Activated CD8-positive, alpha-beta memory T cell treated with anti-CD3 and anti-CD28 coated beads, Interleukin-2, amount 10 ng/mL, durations not matched to agents 7 days and 5 days (primary cell): ENCODE data around the gene CDH4. TPM values are rescaled to one million over a fixed set of nuclear protein-coding genes. Genes with fewer than 3 reads are reported as not detected.
"Not testable (repeated sequence)": the region's sequence is repeated elsewhere in the genome, so short reads cannot be mapped to it uniquely, and the experiment has no call there.

ENCODE experiments used
- ATAC-seq: fragments of 150-1000 bp; cut with Tn5 transposase; one replicate; pipeline ENCODE4 v1.10.0; 2021; ENCODE audit warnings: moderate library complexity
- CTCF ChIA-PET: fragments of 350-600 bp; sonication (Branson Sonifier 250); formaldehyde crosslinking; loops from one replicate; lab custom pipeline; 2021; ENCODE audit warnings: antibody characterized with exemption; lab: Charles Lee
- DNase-seq: peaks from one replicate; pipeline ENCODE4 v3.0.0-alpha.2; 2020
- H3K27ac Mint-ChIP-seq: one replicate; pipeline ENCODE4 v1.8.0; 2021; ENCODE audit warnings: mild to moderate bottlenecking, mixed read lengths
- H3K27me3 Mint-ChIP-seq: one replicate; pipeline ENCODE4 v1.8.0; 2021; ENCODE audit warnings: mixed read lengths
- H3K36me3 Mint-ChIP-seq: one replicate; pipeline ENCODE4 v1.8.0; 2021; ENCODE audit warnings: mild to moderate bottlenecking, mixed read lengths
- H3K4me1 Mint-ChIP-seq: one replicate; pipeline ENCODE4 v1.8.0; 2021; ENCODE audit warnings: mixed read lengths
- H3K4me3 Mint-ChIP-seq: one replicate; pipeline ENCODE4 v1.8.0; 2021; ENCODE audit warnings: mild to moderate bottlenecking, moderate library complexity, mixed read lengths
- H3K9me3 Mint-ChIP-seq: one replicate; pipeline ENCODE4 v1.8.0; 2022; ENCODE audit warnings: low read depth, mixed read lengths
- total RNA-seq, 2 experiments: library from RNA; stranded (reverse); gene quantifications; one replicate each; pipeline ENCODE4 v1.2.3, GENCODE V29; 2021

Gene CDH4
- total RNA-seq, 2 experiments from 2014 or later, result 0.02 TPM; not detected in 1

- Mint-ChIP-seq H3K4me1 (no peaks in the 10 kb centered on the region), H3K4me3 (no peak overlapping the region), H3K36me3 (peaks cover 2% of the 10 kb centered on the region), H3K9me3 (no peaks in the 10 kb centered on the region), H3K27ac (no peak overlapping the region), H3K27me3 (peaks cover 15% of the 10 kb centered on the region)
- DNase-seq (no peak), ATAC-seq (no peak)
- CTCF ChIA-PET, result no interaction called here
These were observed 716.2 kb downstream of the CDH4 start for GRCh38 chr20:61968036-61968810.

- no peaks in the 10 kb centered on the region for H3K9me3 Mint-ChIP-seq
- H3K36me3 Mint-ChIP-seq, result peaks cover 5% of the 10 kb centered on the region
- DNase-seq (no peak), ATAC-seq (no peak)
- CTCF ChIA-PET, result no interaction called here
- no peak overlapping the region for H3K4me3 Mint-ChIP-seq
- no peaks in the 10 kb centered on the region for H3K4me1 Mint-ChIP-seq
- peaks cover 11% of the 10 kb centered on the region for H3K27me3 Mint-ChIP-seq
- no peak overlapping the region for H3K27ac Mint-ChIP-seq
These were observed 716.9 kb downstream of the CDH4 start for GRCh38 chr20:61968932-61969331.

- Mint-ChIP-seq H3K27ac (no peak overlapping the region), H3K4me3 (no peak overlapping the region), H3K4me1 (no peaks in the 10 kb centered on the region), H3K27me3 (peaks cover 5% of the 10 kb centered on the region), H3K9me3 (no peaks in the 10 kb centered on the region), H3K36me3 (peaks cover 10% of the 10 kb centered on the region)
- DNase-seq, result no peak
- ATAC-seq, result no peak
- CTCF ChIA-PET, result no interaction called here
These were observed 717.7 kb downstream of the CDH4 start for GRCh38 chr20:61969806-61970205.

- ATAC-seq (no peak), DNase-seq (no peak)
- H3K36me3 Mint-ChIP-seq, result peaks cover 13% of the 10 kb centered on the region
- no peak overlapping the region for H3K27ac Mint-ChIP-seq
- H3K9me3 Mint-ChIP-seq, result no peaks in the 10 kb centered on the region
- no peaks in the 10 kb centered on the region for H3K27me3 Mint-ChIP-seq
- CTCF ChIA-PET, result no interaction called here
- no peaks in the 10 kb centered on the region for H3K4me1 Mint-ChIP-seq
- H3K4me3 Mint-ChIP-seq, result no peak overlapping the region
These were observed 718.3 kb downstream of the CDH4 start for GRCh38 chr20:61970357-61970756.

GRCh38 chr20:61971595-61971994, 719.5 kb downstream of the CDH4 start:
- ATAC-seq, H3K27me3 Mint-ChIP-seq, H3K27ac Mint-ChIP-seq, H3K4me3 Mint-ChIP-seq, H3K4me1 Mint-ChIP-seq, H3K9me3 Mint-ChIP-seq, DNase-seq, CTCF ChIA-PET: not testable (repeated sequence)
- H3K36me3 Mint-ChIP-seq, result peaks cover 13% of the 10 kb centered on the region

- H3K36me3 Mint-ChIP-seq, result peaks cover 21% of the 10 kb centered on the region
- ATAC-seq, result no peak
- DNase-seq, result no peak
- no peak overlapping the region for H3K4me3 Mint-ChIP-seq
- no peaks in the 10 kb centered on the region for H3K27me3 Mint-ChIP-seq
- no peaks in the 10 kb centered on the region for H3K9me3 Mint-ChIP-seq
- no peak overlapping the region for H3K27ac Mint-ChIP-seq
- CTCF ChIA-PET, result no interaction called here
- H3K4me1 Mint-ChIP-seq, result no peaks in the 10 kb centered on the region
These were observed 720.8 kb downstream of the CDH4 start for GRCh38 chr20:61972636-61973508.

- Mint-ChIP-seq H3K27ac (no peak overlapping the region), H3K27me3 (no peaks in the 10 kb centered on the region)
These were observed 721.7 kb downstream of the CDH4 start for GRCh38 chr20:61973515-61974356.

GRCh38 chr20:61974357-61974665, 722.2 kb downstream of the CDH4 start:
- no peak overlapping the region for H3K27ac Mint-ChIP-seq
- H3K27me3 Mint-ChIP-seq, result no peaks in the 10 kb centered on the region
- H3K9me3 Mint-ChIP-seq, result no peaks in the 10 kb centered on the region
- DNase-seq (no peak), ATAC-seq (no peak)
- H3K4me1 Mint-ChIP-seq, result no peaks in the 10 kb centered on the region
- no peak overlapping the region for H3K4me3 Mint-ChIP-seq
- CTCF ChIA-PET, result no interaction called here
- H3K36me3 Mint-ChIP-seq, result peaks cover 25% of the 10 kb centered on the region

More at GRCh38 chr20:61973515-61974356, 721.7 kb downstream of the CDH4 start:
- peaks cover 21% of the 10 kb centered on the region for H3K36me3 Mint-ChIP-seq
- CTCF ChIA-PET, result no interaction called here
- no peaks in the 10 kb centered on the region for H3K4me1 Mint-ChIP-seq
- ATAC-seq (no peak), DNase-seq (no peak)
- no peaks in the 10 kb centered on the region for H3K9me3 Mint-ChIP-seq
- no peak overlapping the region for H3K4me3 Mint-ChIP-seq

GRCh38 chr20:61975407-61976129, 723.5 kb downstream of the CDH4 start:
- ATAC-seq (no peak), DNase-seq (no peak)
- Mint-ChIP-seq H3K9me3 (no peaks in the 10 kb centered on the region), H3K27ac (no peak overlapping the region), H3K27me3 (no peaks in the 10 kb centered on the region), H3K4me3 (no peak overlapping the region), H3K36me3 (peaks cover 28% of the 10 kb centered on the region), H3K4me1 (no peaks in the 10 kb centered on the region)
- CTCF ChIA-PET, result no interaction called here

GRCh38 chr20:61976263-61976643, 724.2 kb downstream of the CDH4 start:
- CTCF ChIA-PET, result no interaction called here

GRCh38 chr20:61976644-61977418, 724.8 kb downstream of the CDH4 start:
- no peak for DNase-seq
- Mint-ChIP-seq H3K27me3 (no peaks in the 10 kb centered on the region), H3K27ac (no peak overlapping the region), H3K36me3 (peaks cover 37% of the 10 kb centered on the region), H3K4me1 (peaks cover 4% of the 10 kb centered on the region), H3K9me3 (peaks cover 5% of the 10 kb centered on the region), H3K4me3 (no peak overlapping the region)
- no peak for ATAC-seq
- CTCF ChIA-PET, result no interaction called here

More at GRCh38 chr20:61976263-61976643, 724.2 kb downstream of the CDH4 start:
- no peak overlapping the region for H3K27ac Mint-ChIP-seq
- no peaks in the 10 kb centered on the region for H3K27me3 Mint-ChIP-seq
- no peak overlapping the region for H3K4me3 Mint-ChIP-seq
- peaks cover 34% of the 10 kb centered on the region for H3K36me3 Mint-ChIP-seq
- no peak for ATAC-seq
- peaks cover 3% of the 10 kb centered on the region for H3K9me3 Mint-ChIP-seq
- H3K4me1 Mint-ChIP-seq, result peaks cover under 1% of the 10 kb centered on the region
- DNase-seq, result no peak

GRCh38 chr20:61977419-61977786, 725.3 kb downstream of the CDH4 start:
- peaks cover 40% of the 10 kb centered on the region for H3K36me3 Mint-ChIP-seq
- H3K4me1 Mint-ChIP-seq, result peaks cover 5% of the 10 kb centered on the region
- no peak for ATAC-seq
- DNase-seq, result no peak
- peaks cover 9% of the 10 kb centered on the region for H3K9me3 Mint-ChIP-seq
- H3K27ac Mint-ChIP-seq, result no peak overlapping the region
- CTCF ChIA-PET, result no interaction called here
- H3K27me3 Mint-ChIP-seq, result no peaks in the 10 kb centered on the region
- no peak overlapping the region for H3K4me3 Mint-ChIP-seq
